K562 (cell line): ENCODE measurements around the gene P2RX2. TPM values are rescaled to one million over a fixed set of nuclear protein-coding genes. Genes with fewer than 3 reads are reported as not detected.

Source experiments
- ATAC-seq: fragments of 200-7000 bp; cut with Tn5 transposase; 3 replicates; pipeline ENCODE4 v1.9.1; 2020; ENCODE audit warnings: moderate library complexity
- BruUV-seq: library from RNA; stranded (reverse); fragments of 400-500 nt; replicated peaks from 2 replicates; lab custom pipeline; 2021; lab: Mats Ljungman, UMichigan
- CTCF ChIA-PET: fragments of 300-600 bp; formaldehyde crosslinking; extraction: SDS; loops from one replicate; lab custom pipeline; 2021; ENCODE audit warnings: low intra/inter-chr PET ratio; lab: Yijun Ruan, JAX
- POLR2A ChIA-PET: fragments of 300-600, 350-650 bp; sonication (Branson Sonifier 250); formaldehyde crosslinking; extraction: SDS; loops from one replicate; lab custom pipeline; 2021; ENCODE audit warnings: antibody characterized with exemption, inconsistent platforms; lab: Yijun Ruan, JAX
- DNase-seq, 4 experiments: peaks; one replicate each; pipeline versions ENCODE4 v3.0.0 to v3.0.0-alpha.2; 2011 to 2018; ENCODE audit warnings: low spot score in 3 of 4, mixed read lengths in 3 of 4; ENCODE audit errors: extremely low read depth in 1 of 4
- FAIRE-seq: peaks from 2 replicates; lab custom pipeline; 2011; peaks lifted over from hg19 to GRCh38; lab: Jason Lieb, UNC
- H2AFZ ChIP-seq: 2 replicates; pipeline ENCODE4 v1.6.0; 2011; ENCODE audit warnings: low read depth, low read length, control low read depth, inconsistent platforms
- H3K27ac ChIP-seq: fragments of 200-600 bp; 3 replicates; pipeline ENCODE4 v1.8.0; 2011; ENCODE audit warnings: low read depth, mild to moderate bottlenecking, control low read depth, inconsistent platforms, low read length, moderate library complexity, mixed read lengths; ENCODE audit errors: extremely low read depth
- H3K27me3 ChIP-seq, 2 experiments: fragments of 300-600 bp in 1 of 2; 2 replicates in 1 of 2; 3 replicates in 1 of 2; pipeline versions ENCODE4 v1.6.0 to v1.8.0; 2011; ENCODE audit warnings: inconsistent platforms in 2 of 2, low read length in 2 of 2, mild to moderate bottlenecking in 1 of 2, mixed read lengths in 1 of 2, moderate library complexity in 1 of 2; ENCODE audit not compliant: control insufficient read depth in 2 of 2, insufficient read depth in 2 of 2
- H3K36me3 ChIP-seq: fragments of 300-600 bp; 3 replicates; pipeline ENCODE4 v1.8.0; 2011; ENCODE audit warnings: mild to moderate bottlenecking, low read length, inconsistent platforms; ENCODE audit not compliant: control insufficient read depth, insufficient read depth
- H3K4me1 ChIP-seq, 2 experiments: fragments of 200-600 bp in 1 of 2; replicated peaks in 1 of 2; 2 replicates in 1 of 2; 3 replicates in 1 of 2; pipeline versions ENCODE4 v1.5.1 to v1.8.0; 2011; ENCODE audit warnings: inconsistent platforms in 2 of 2, low read length in 2 of 2, mild to moderate bottlenecking in 1 of 2, mixed read lengths in 1 of 2, moderate library complexity in 1 of 2; ENCODE audit not compliant: control insufficient read depth in 2 of 2, insufficient read depth in 2 of 2
- H3K4me2 ChIP-seq: 2 replicates; pipeline ENCODE4 v1.6.1; 2011; ENCODE audit warnings: low read length, control low read depth, inconsistent platforms, mixed read lengths; ENCODE audit not compliant: insufficient read depth
- H3K4me3 ChIP-seq: fragments of 200-600 bp; sonication (generic), shearing (Covaris generic); 2 replicates; pipeline ENCODE4 v1.5.1; 2016; ENCODE audit warnings: control low read depth, inconsistent platforms
- H3K79me2 ChIP-seq: fragments of 200-600 bp; 3 replicates; pipeline ENCODE4 v1.8.0; 2011; ENCODE audit warnings: low read length, inconsistent platforms; ENCODE audit not compliant: control insufficient read depth, insufficient read depth
- H3K9ac ChIP-seq, 2 experiments: 2 replicates each; pipeline versions ENCODE4 v1.6.0 to v1.6.1; 2011; ENCODE audit warnings: low read depth in 2 of 2, low read length in 2 of 2, control low read depth in 1 of 2, inconsistent platforms in 1 of 2, mild to moderate bottlenecking in 1 of 2, mixed read lengths in 1 of 2; ENCODE audit not compliant: insufficient read depth in 1 of 2
- H3K9me1 ChIP-seq: one replicate; pipeline ENCODE4 v1.6.0; 2011; ENCODE audit warnings: inconsistent platforms, mild to moderate bottlenecking, low read length, moderate library complexity; ENCODE audit not compliant: control insufficient read depth, insufficient read depth
- H3K9me3 ChIP-seq: replicated peaks from 2 replicates; pipeline ENCODE4 v1.5.1; 2011; ENCODE audit warnings: low read depth, low read length, inconsistent platforms; ENCODE audit not compliant: control insufficient read depth, insufficient read depth
- H4K20me1 ChIP-seq: replicated peaks from 2 replicates; pipeline ENCODE4 v1.6.1; 2011; ENCODE audit warnings: low read length, inconsistent platforms, mixed read lengths; ENCODE audit not compliant: control insufficient read depth, insufficient read depth
- CREB1 ChIP-seq, 2 experiments: sonication (generic) in 1 of 2; formaldehyde crosslinking in 1 of 2; IDR thresholded peaks; 2 replicates each; pipeline versions ENCODE4 v1.6.1 to v1.8.0; 2012 to 2022; ENCODE audit warnings: inconsistent platforms in 1 of 2, mild to moderate bottlenecking in 1 of 2, missing genetic modification reagents in 1 of 2, moderate library complexity in 1 of 2
- NFIC ChIP-seq: fragments of 450-650 bp; IDR thresholded peaks from 2 replicates; pipeline ENCODE4 v1.6.1; 2017; ENCODE audit warnings: mild to moderate bottlenecking, inconsistent platforms
- PHF8 ChIP-seq: fragments of 200-600 bp; sonication (generic); IDR thresholded peaks from 2 replicates; pipeline ENCODE4 v1.6.1; 2012; ENCODE audit warnings: mixed run types, mild to moderate bottlenecking, inconsistent platforms, low read length, moderate library complexity, borderline replicate concordance
- ZNF124 ChIP-seq: sonication (generic); formaldehyde crosslinking; IDR thresholded peaks from 2 replicates; pipeline ENCODE4 v1.8.1; 2022; ENCODE audit warnings: missing genetic modification reagents
- WGBS: fragments of 100-300 bp; shearing (Covaris generic); methylation state at CpG from one replicate; pipeline ENCODE4 v1.1.6; 2016; ENCODE audit warnings: low coverage, mixed read lengths; ENCODE audit not compliant: insufficient coverage; ENCODE audit errors: missing lambda C conversion rate; 5-methylcytosine and 5-hydroxymethylcytosine counted together
- in situ Hi-C: fragments of 300-500 bp; cut with MboI; formaldehyde crosslinking; loops from 4 replicates; pipeline ENCODE4 v1.15.0; 2018; ENCODE audit warnings: inconsistent platforms, mixed read lengths
- intact Hi-C: fragments of 100-400 bp; cut with micrococcal nuclease; formaldehyde crosslinking; loops from 2 replicates; pipeline ENCODE4 v1.14.2; 2022
- polyA plus RNA-seq, 8 experiments: library from polyadenylated mRNA; depleted of rRNA in 4 of 8; stranded (reverse) in 5 of 8; unstranded in 3 of 8; fragments of >200 nt; fragmentation: Nextera tagmentation in 2 of 8; fragmentation: Illumina TruSeq in 1 of 8; extraction: Ambion mirVana in 2 of 8; extraction: Trizol in 1 of 8; gene quantifications; 2 replicates each; pipeline versions ENCODE4 v1.2.1 to v1.2.3, GENCODE V29; 2011 to 2014; ENCODE audit warnings: inconsistent platforms in 1 of 8, missing spikeins in 1 of 8
- total RNA-seq, 7 experiments: library from RNA; depleted of rRNA in 6 of 7; stranded (reverse); fragments of >200 nt in 6 of 7; fragmentation: Illumina TruSeq in 2 of 7; extraction: Trizol in 2 of 7; gene quantifications; 2 replicates each; pipeline versions ENCODE4 v1.2.1 to v1.2.3, GENCODE V29; 2011 to 2021; ENCODE audit warnings: low replicate concordance in 1 of 7
- TF ChIP-seq, protein P1 (sequence below), 2 experiments: fragments of 450-650 bp; formaldehyde crosslinking in 1 of 2; IDR thresholded peaks; 2 replicates each; pipeline versions ENCODE4 v1.4.0 to v1.6.1; 2014 to 2020; ENCODE audit warnings: mild to moderate bottlenecking in 2 of 2, borderline replicate concordance in 1 of 2, low read depth in 1 of 2
- TF ChIP-seq, protein P2 (sequence below): fragments of 450-650 bp; IDR thresholded peaks from 2 replicates; pipeline ENCODE4 v1.6.1; 2016; ENCODE audit warnings: antibody characterized with exemption
- TF ChIP-seq, protein P3 (sequence below), 2 experiments: IDR thresholded peaks; 2 replicates each; pipeline ENCODE4 v1.6.1; 2011; ENCODE audit warnings: borderline replicate concordance in 1 of 2, control low read depth in 1 of 2, low read depth in 1 of 2, low read length in 1 of 2, mild to moderate bottlenecking in 1 of 2, mixed read lengths in 1 of 2, moderate library complexity in 1 of 2; ENCODE audit not compliant: insufficient read depth in 1 of 2, insufficient read length in 1 of 2, poor library complexity in 1 of 2, severe bottlenecking in 1 of 2; ENCODE audit errors: extremely low read depth in 1 of 2

Gene P2RX2
- total and polyA plus RNA-seq, 9 of the 15 experiments (the other 6 are each of a cell fraction or from before 2014, with no cell fraction given): not detected

DNA sequence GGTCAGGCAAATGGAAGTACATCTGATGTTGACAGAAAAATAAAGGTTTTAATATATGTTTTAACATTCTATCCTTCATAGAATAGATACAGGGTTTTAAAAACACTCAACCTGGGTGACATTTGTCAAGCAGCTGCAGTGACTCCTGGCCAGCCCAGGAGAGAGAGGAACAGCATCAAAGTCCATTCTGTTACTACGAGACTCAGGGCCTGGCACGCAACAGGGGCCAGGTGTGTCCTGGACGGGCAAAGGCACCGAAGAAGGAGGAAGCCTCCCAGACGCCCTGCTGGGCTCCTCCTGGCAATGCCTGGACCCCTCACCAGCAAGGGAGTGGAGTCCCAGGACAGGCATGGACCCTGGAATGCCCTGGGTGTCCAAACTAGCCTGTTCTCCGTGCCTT lies 30.3 kb upstream of the P2RX2 start:
- no peaks in the 10 kb centered on the region for H3K36me3 ChIP-seq
- in situ Hi-C loops (no loop called here), intact Hi-C loops (no loop called here)
- H3K4me3 ChIP-seq: no peak overlapping the region
- no peaks in the 10 kb centered on the region; the same call in 1 of the 2 replicates for H3K9me3 ChIP-seq
- DNase-seq (no peak), FAIRE-seq (no peak), ATAC-seq (no peak)
- no peak overlapping the region for H2AFZ ChIP-seq
- no TSS peak for BruUV-seq
- WGBS: 18% methylated on average over 6 of the region's 6 CpGs
- H3K9me1 ChIP-seq: no peaks in the 10 kb centered on the region
- H3K9ac ChIP-seq: no peak overlapping the region
- 0 out of 2 replicates have a peak, but pooled peaks cover 9% of the 10 kb centered on the region for H4K20me1 ChIP-seq
- CTCF ChIA-PET: no interaction called here
- no peak overlapping the region for H3K27ac ChIP-seq
- no peak overlapping the region for H3K4me2 ChIP-seq
- no peaks in the 10 kb centered on the region for H3K79me2 ChIP-seq
- H3K27me3 ChIP-seq: peaks cover 30 to 45% of the 10 kb centered on the region in 2 experiments
- peaks cover 0 to 38% of the 10 kb centered on the region in 2 experiments; a peak in 2 of 5 replicates for H3K4me1 ChIP-seq
- POLR2A ChIA-PET: no interaction called here
- no peak for TF ChIP-seq CREB1 (IDR thresholded peaks at IDR 0.05)
- no peak for TF ChIP-seq CREB1 (CRISPR knock-in tag; IDR thresholded peaks at IDR 0.05)
- TF ChIP-seq PHF8: no peak
- TF ChIP-seq, protein P1, sequence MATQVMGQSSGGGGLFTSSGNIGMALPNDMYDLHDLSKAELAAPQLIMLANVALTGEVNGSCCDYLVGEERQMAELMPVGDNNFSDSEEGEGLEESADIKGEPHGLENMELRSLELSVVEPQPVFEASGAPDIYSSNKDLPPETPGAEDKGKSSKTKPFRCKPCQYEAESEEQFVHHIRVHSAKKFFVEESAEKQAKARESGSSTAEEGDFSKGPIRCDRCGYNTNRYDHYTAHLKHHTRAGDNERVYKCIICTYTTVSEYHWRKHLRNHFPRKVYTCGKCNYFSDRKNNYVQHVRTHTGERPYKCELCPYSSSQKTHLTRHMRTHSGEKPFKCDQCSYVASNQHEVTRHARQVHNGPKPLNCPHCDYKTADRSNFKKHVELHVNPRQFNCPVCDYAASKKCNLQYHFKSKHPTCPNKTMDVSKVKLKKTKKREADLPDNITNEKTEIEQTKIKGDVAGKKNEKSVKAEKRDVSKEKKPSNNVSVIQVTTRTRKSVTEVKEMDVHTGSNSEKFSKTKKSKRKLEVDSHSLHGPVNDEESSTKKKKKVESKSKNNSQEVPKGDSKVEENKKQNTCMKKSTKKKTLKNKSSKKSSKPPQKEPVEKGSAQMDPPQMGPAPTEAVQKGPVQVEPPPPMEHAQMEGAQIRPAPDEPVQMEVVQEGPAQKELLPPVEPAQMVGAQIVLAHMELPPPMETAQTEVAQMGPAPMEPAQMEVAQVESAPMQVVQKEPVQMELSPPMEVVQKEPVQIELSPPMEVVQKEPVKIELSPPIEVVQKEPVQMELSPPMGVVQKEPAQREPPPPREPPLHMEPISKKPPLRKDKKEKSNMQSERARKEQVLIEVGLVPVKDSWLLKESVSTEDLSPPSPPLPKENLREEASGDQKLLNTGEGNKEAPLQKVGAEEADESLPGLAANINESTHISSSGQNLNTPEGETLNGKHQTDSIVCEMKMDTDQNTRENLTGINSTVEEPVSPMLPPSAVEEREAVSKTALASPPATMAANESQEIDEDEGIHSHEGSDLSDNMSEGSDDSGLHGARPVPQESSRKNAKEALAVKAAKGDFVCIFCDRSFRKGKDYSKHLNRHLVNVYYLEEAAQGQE (IDR thresholded peaks at IDR 0.05; ENCODE audit: borderline replicate concordance): no peak
- TF ChIP-seq, protein P1 (CRISPR knock-in tag; IDR thresholded peaks at IDR 0.05; ENCODE audit: low read depth): no peak
- no peak for TF ChIP-seq NFIC
- no peak for TF ChIP-seq ZNF124
- TF ChIP-seq, protein P2, sequence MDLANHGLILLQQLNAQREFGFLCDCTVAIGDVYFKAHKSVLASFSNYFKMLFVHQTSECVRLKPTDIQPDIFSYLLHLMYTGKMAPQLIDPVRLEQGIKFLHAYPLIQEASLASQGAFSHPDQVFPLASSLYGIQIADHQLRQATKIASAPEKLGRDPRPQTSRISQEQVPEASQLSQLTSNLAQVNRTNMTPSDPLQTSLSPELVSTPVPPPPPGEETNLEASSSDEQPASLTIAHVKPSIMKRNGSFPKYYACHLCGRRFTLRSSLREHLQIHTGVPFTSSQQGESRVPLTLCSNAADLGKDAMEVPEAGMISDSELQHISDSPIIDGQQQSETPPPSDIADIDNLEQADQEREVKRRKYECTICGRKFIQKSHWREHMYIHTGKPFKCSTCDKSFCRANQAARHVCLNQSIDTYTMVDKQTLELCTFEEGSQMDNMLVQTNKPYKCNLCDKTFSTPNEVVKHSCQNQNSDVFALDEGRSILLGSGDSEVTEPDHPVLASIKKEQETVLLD: no peak
- TF ChIP-seq, protein P3, sequence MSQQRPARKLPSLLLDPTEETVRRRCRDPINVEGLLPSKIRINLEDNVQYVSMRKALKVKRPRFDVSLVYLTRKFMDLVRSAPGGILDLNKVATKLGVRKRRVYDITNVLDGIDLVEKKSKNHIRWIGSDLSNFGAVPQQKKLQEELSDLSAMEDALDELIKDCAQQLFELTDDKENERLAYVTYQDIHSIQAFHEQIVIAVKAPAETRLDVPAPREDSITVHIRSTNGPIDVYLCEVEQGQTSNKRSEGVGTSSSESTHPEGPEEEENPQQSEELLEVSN (IDR thresholded peaks at IDR 0.05; ENCODE audit: borderline replicate concordance in 1 of 2, extremely low read depth in 1 of 2, insufficient read depth in 1 of 2, insufficient read length in 1 of 2, low read depth in 1 of 2, low read length in 1 of 2, poor library complexity in 1 of 2, severe bottlenecking in 1 of 2): no peak
